Right atrium auricular region (tissue), 2 donors: ENCODE data around the gene ZNF12. TPM values are rescaled to one million over a fixed set of nuclear protein-coding genes. Genes with fewer than 3 reads are reported as not detected.

ENCODE experiments used
- DNase-seq: peaks from one replicate; pipeline ENCODE4 v3.0.0-alpha.2; 2019; ENCODE audit warnings: low spot score
- H3K27ac ChIP-seq, 2 donors: fragments of 200-600 bp; sonication (generic); 1 replicate in 1 of 2; 2 replicates in 1 of 2; pipeline ENCODE4 v1.5.1; 2016 to 2019
- H3K27me3 ChIP-seq, 2 donors: fragments of 200-600 bp; sonication (generic); one replicate each; pipeline versions ENCODE4 v1.5.1 to v1.6.0; 2017 to 2019
- H3K36me3 ChIP-seq: fragments of 200-600 bp; sonication (generic); one replicate; pipeline ENCODE4 v1.5.1; 2016
- H3K4me1 ChIP-seq, 2 donors: fragments of 200-600 bp; sonication (generic); one replicate each; pipeline versions ENCODE4 v1.5.1 to v1.6.0; 2017 to 2019
- H3K4me3 ChIP-seq, 2 donors: fragments of 200-600 bp; sonication (generic); 1 replicate in 1 of 2; 2 replicates in 1 of 2; pipeline ENCODE4 v1.5.1; 2017 to 2019; ENCODE audit warnings: mild to moderate bottlenecking in 1 of 2, moderate library complexity in 1 of 2
- H3K9me3 ChIP-seq, 2 donors: fragments of 200-600 bp; sonication (generic); one replicate each; pipeline ENCODE4 v1.5.1; 2019
- total RNA-seq, 2 donors: library from RNA; depleted of rRNA; stranded (reverse); fragments of >200 nt; gene quantifications; one replicate each; pipeline ENCODE4 v1.1.0, GENCODE V29; 2016
- TF ChIP-seq, protein P1 (sequence below), 2 donors: fragments of 200-600 bp; sonication (generic); IDR thresholded peaks; one replicate each; pipeline ENCODE4 v1.5.1; 2019; ENCODE audit warnings: antibody characterized with exemption in 2 of 2

The ZNF12 gene
- total RNA-seq, 2 donors from 2014 or later, result 13.9 to 14.2 TPM

DNA sequence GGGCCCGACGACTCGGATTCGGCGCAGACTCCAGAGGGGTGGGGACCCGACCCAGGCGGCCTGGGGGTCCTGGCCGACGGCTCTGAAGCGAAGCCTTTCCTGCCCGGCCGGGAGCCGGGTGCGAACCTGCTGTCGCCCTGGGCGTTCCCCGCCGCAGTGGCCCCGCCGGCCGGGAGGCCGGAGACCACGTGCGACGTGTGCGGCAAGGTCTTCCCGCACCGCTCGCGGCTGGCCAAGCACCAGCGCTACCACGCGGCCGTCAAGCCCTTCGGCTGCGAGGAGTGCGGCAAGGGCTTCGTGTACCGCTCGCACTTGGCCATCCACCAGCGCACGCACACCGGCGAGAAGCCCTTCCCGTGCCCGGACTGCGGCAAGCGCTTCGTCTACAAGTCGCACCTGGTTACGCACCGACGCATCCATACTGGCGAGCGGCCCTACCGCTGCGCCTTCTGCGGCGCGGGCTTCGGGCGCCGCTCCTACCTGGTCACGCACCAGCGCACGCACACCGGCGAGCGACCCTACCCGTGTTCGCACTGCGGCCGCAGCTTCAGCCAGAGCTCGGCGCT lies 54.2 kb downstream of the ZNF12 start:
- Histone ChIP-seq H3K4me1 (no peaks in the 10 kb centered on the region), H3K36me3 (peaks cover 38% of the 10 kb centered on the region), H3K4me3 (no peak overlapping the region), H3K27me3 (no peaks in the 10 kb centered on the region), H3K27ac (no peak overlapping the region), H3K9me3 (peaks cover 0 to 7% of the 10 kb centered on the region in 2 donors)
- DNase-seq, result no peak
- TF ChIP-seq, protein P1, sequence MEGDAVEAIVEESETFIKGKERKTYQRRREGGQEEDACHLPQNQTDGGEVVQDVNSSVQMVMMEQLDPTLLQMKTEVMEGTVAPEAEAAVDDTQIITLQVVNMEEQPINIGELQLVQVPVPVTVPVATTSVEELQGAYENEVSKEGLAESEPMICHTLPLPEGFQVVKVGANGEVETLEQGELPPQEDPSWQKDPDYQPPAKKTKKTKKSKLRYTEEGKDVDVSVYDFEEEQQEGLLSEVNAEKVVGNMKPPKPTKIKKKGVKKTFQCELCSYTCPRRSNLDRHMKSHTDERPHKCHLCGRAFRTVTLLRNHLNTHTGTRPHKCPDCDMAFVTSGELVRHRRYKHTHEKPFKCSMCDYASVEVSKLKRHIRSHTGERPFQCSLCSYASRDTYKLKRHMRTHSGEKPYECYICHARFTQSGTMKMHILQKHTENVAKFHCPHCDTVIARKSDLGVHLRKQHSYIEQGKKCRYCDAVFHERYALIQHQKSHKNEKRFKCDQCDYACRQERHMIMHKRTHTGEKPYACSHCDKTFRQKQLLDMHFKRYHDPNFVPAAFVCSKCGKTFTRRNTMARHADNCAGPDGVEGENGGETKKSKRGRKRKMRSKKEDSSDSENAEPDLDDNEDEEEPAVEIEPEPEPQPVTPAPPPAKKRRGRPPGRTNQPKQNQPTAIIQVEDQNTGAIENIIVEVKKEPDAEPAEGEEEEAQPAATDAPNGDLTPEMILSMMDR (IDR thresholded peaks at IDR 0.05), result no peak

GRCh38 chr7:6651851-6652445 lies 54.8 kb downstream of the ZNF12 start:
- Histone ChIP-seq H3K27me3 (no peaks in the 10 kb centered on the region), H3K4me3 (no peak overlapping the region), H3K27ac (no peak overlapping the region), H3K36me3 (peaks cover 41% of the 10 kb centered on the region), H3K4me1 (no peaks in the 10 kb centered on the region), H3K9me3 (peaks cover 0 to 7% of the 10 kb centered on the region in 2 donors)
- DNase-seq, result no peak
- TF ChIP-seq, protein P1 (IDR thresholded peaks at IDR 0.05), result no peak

- no peak overlapping the region for H3K27ac ChIP-seq
- H3K27me3 ChIP-seq, result no peaks in the 10 kb centered on the region
- H3K4me3 ChIP-seq, result no peak overlapping the region
- H3K9me3 ChIP-seq, result peaks cover 0 to 7% of the 10 kb centered on the region in 2 donors
- TF ChIP-seq, protein P1 (IDR thresholded peaks at IDR 0.05), result no peak
- DNase-seq, result no peak
- no peaks in the 10 kb centered on the region for H3K4me1 ChIP-seq
- H3K36me3 ChIP-seq, result peaks cover 49% of the 10 kb centered on the region
These were observed 56.2 kb downstream of the ZNF12 start for GRCh38 chr7:6650521-6651011.

- DNase-seq, result no peak
- H3K4me1 ChIP-seq, result no peaks in the 10 kb centered on the region
- TF ChIP-seq, protein P1 (IDR thresholded peaks at IDR 0.05), result no peak
- no peak overlapping the region for H3K4me3 ChIP-seq
- peaks cover 49% of the 10 kb centered on the region for H3K36me3 ChIP-seq
- no peak overlapping the region for H3K27ac ChIP-seq
- peaks cover 0 to 7% of the 10 kb centered on the region in 2 donors for H3K9me3 ChIP-seq
- no peaks in the 10 kb centered on the region for H3K27me3 ChIP-seq
These were observed 56.7 kb downstream of the ZNF12 start for GRCh38 chr7:6650086-6650485.

GRCh38 chr7:6649241-6649961 lies 57.3 kb downstream of the ZNF12 start:
- Histone ChIP-seq H3K27me3 (no peaks in the 10 kb centered on the region), H3K4me1 (no peaks in the 10 kb centered on the region), H3K36me3 (peaks cover 49% of the 10 kb centered on the region), H3K9me3 (peaks cover 0 to 7% of the 10 kb centered on the region in 2 donors), H3K4me3 (no peak overlapping the region), H3K27ac (no peak overlapping the region)
- DNase-seq, result no peak
- TF ChIP-seq, protein P1 (IDR thresholded peaks at IDR 0.05), result no peak
